GM12878 (cell line): Measurements from ENCODE around the gene PRDM4. TPM values are rescaled to one million over a fixed set of nuclear protein-coding genes. Genes with fewer than 3 reads are reported as not detected.
"Not testable (repeated sequence)": the region's sequence is repeated elsewhere in the genome, so short reads cannot be mapped to it uniquely, and the experiment has no call there.

ENCODE experiments used
- ATAC-seq: fragments of 200-7000 bp; cut with Tn5 transposase; 3 replicates; pipeline ENCODE4 v1.9.1; 2020; ENCODE audit warnings: mild to moderate bottlenecking, moderate library complexity
- BruUV-seq: library from RNA; stranded (reverse); fragments of 400-500 nt; replicated peaks from 2 replicates; lab custom pipeline; 2021; lab: Mats Ljungman, UMichigan
- CTCF ChIA-PET: fragments of 300-600 bp; sonication (Branson Sonifier 250); formaldehyde crosslinking; extraction: SDS; loops from one replicate; lab custom pipeline; 2021; ENCODE audit warnings: inconsistent platforms; lab: Yijun Ruan, JAX
- POLR2A ChIA-PET: fragments of 350-600 bp; formaldehyde crosslinking; extraction: SDS; loops from one replicate; lab custom pipeline; 2021; ENCODE audit warnings: inconsistent platforms; lab: Charles Lee
- RAD21 ChIA-PET: fragments of 300-600 bp; sonication (Branson Sonifier 250); formaldehyde crosslinking; loops from one replicate; lab custom pipeline; 2023; ENCODE audit warnings: antibody characterized with exemption; ENCODE audit not compliant: unreplicated experiment; lab: Charles Lee
- SMC1A ChIA-PET: fragments of 300-600 bp; sonication (Branson Sonifier 250); formaldehyde crosslinking; loops from one replicate; lab custom pipeline; 2023; ENCODE audit not compliant: unreplicated experiment, uncharacterized antibody; lab: Charles Lee
- DNase-seq: peaks from one replicate; pipeline ENCODE4 v3.0.0-alpha.2; 2011; ENCODE audit warnings: low read depth, low spot score
- FAIRE-seq: peaks from 3 replicates; lab custom pipeline; 2011; peaks lifted over from hg19 to GRCh38; lab: Jason Lieb, UNC
- H2AFZ ChIP-seq: 2 replicates; pipeline ENCODE4 v1.6.0; 2011; ENCODE audit warnings: low read depth, low read length, control low read depth; ENCODE audit not compliant: control insufficient read depth
- H3K27ac ChIP-seq: 2 replicates; pipeline ENCODE4 v1.5.1; 2011; ENCODE audit warnings: control low read depth; ENCODE audit not compliant: control insufficient read depth, insufficient read depth
- H3K27me3 ChIP-seq, 2 experiments: replicated peaks in 1 of 2; 2 replicates each; pipeline versions ENCODE4 v1.6.0 to v1.6.1; 2011; ENCODE audit warnings: low read length in 1 of 2; ENCODE audit not compliant: control insufficient read depth in 2 of 2, insufficient read depth in 2 of 2
- H3K36me3 ChIP-seq, 2 experiments: 2 replicates each; pipeline ENCODE4 v1.5.1; 2011; ENCODE audit warnings: low read length in 1 of 2; ENCODE audit not compliant: control insufficient read depth in 2 of 2, insufficient read depth in 2 of 2
- H3K4me1 ChIP-seq: 2 replicates; pipeline ENCODE4 v1.6.1; 2011; ENCODE audit warnings: mild to moderate bottlenecking, low read length, moderate library complexity, mixed read lengths; ENCODE audit not compliant: control insufficient read depth, insufficient read depth
- H3K4me2 ChIP-seq: 2 replicates; pipeline ENCODE4 v1.6.0; 2011; ENCODE audit warnings: control low read depth; ENCODE audit not compliant: control insufficient read depth, insufficient read depth
- H3K4me3 ChIP-seq: fragments of 200-600 bp; sonication (generic); 2 replicates; pipeline ENCODE4 v1.5.1; 2016
- H3K79me2 ChIP-seq: 2 replicates; pipeline ENCODE4 v1.6.0; 2011; ENCODE audit warnings: low read length; ENCODE audit not compliant: control insufficient read depth, insufficient read depth
- H3K9ac ChIP-seq: 2 replicates; pipeline ENCODE4 v1.8.0; 2011; ENCODE audit warnings: low read length, control low read depth, mixed read lengths; ENCODE audit not compliant: control insufficient read depth, insufficient read depth
- H3K9me3 ChIP-seq: replicated peaks from 3 replicates; pipeline ENCODE4 v1.5.1; 2011; ENCODE audit warnings: mild to moderate bottlenecking, low read length; ENCODE audit not compliant: control insufficient read depth, insufficient read depth
- H4K20me1 ChIP-seq: 2 replicates; pipeline ENCODE4 v1.6.0; 2011; ENCODE audit not compliant: control insufficient read depth, insufficient read depth
- BHLHE40 ChIP-seq, 2 experiments: fragments of 450-650 bp in 1 of 2; IDR thresholded peaks; 2 replicates each; pipeline ENCODE4 v1.6.1; 2011 to 2017; ENCODE audit warnings: low read depth in 2 of 2, borderline replicate concordance in 1 of 2, improper control_type of control experiment in 1 of 2, low read length in 1 of 2, mild to moderate bottlenecking in 1 of 2
- IKZF2 ChIP-seq, 2 experiments: fragments of 450-650 bp; IDR thresholded peaks; 2 replicates each; pipeline ENCODE4 v1.6.1; 2017; ENCODE audit warnings: mild to moderate bottlenecking in 2 of 2, moderate library complexity in 2 of 2
- JUNB ChIP-seq: IDR thresholded peaks from 2 replicates; pipeline ENCODE4 v1.6.1; 2016; ENCODE audit warnings: antibody characterized with exemption, mild to moderate bottlenecking
- NFYB ChIP-seq: IDR thresholded peaks from 2 replicates; pipeline ENCODE4 v1.6.1; 2011; ENCODE audit warnings: low read depth, mild to moderate bottlenecking, low read length, improper control_type of control experiment, moderate library complexity; ENCODE audit not compliant: insufficient read depth
- RUNX3 ChIP-seq: IDR thresholded peaks from 2 replicates; pipeline ENCODE4 v1.6.1; 2012; ENCODE audit warnings: low read length, inconsistent platforms
- SMC3 ChIP-seq: IDR thresholded peaks from 2 replicates; pipeline ENCODE4 v1.6.1; 2011; ENCODE audit warnings: low read length, improper control_type of control experiment, borderline replicate concordance
- YBX1 ChIP-seq: fragments of 450-650 bp; IDR thresholded peaks from 2 replicates; pipeline ENCODE4 v1.6.1; 2016; ENCODE audit warnings: antibody characterized with exemption
- YY1 ChIP-seq: IDR thresholded peaks from 2 replicates; pipeline ENCODE4 v1.6.1; 2011; ENCODE audit warnings: low read depth, mild to moderate bottlenecking, low read length
- WGBS: methylation state at CpG from one replicate; pipeline ENCODE4 v1.1.6; 2016; ENCODE audit warnings: low lambda C conversion rate; ENCODE audit not compliant: insufficient replicate concordance, insufficient coverage; ENCODE audit errors: missing lambda C conversion rate; 5-methylcytosine and 5-hydroxymethylcytosine counted together
- in situ Hi-C: fragments of 300-500 bp; cut with MboI; formaldehyde crosslinking; loops from 9 replicates; pipeline ENCODE4 v1.14.3; 2018; ENCODE audit warnings: mixed read lengths
- intact Hi-C: fragments of 100-400 bp; cut with micrococcal nuclease; formaldehyde crosslinking; loops from one replicate; pipeline ENCODE4 v1.14.2; 2022; ENCODE audit not compliant: unreplicated experiment
- polyA plus RNA-seq, 11 experiments: library from polyadenylated mRNA; depleted of rRNA in 4 of 11; unstranded in 6 of 11; stranded (reverse) in 5 of 11; fragments of >200 nt; fragmentation: Nextera tagmentation in 4 of 11; fragmentation: Illumina TruSeq in 1 of 11; extraction: Ambion mirVana in 4 of 11; extraction: Trizol in 1 of 11; gene quantifications; 1 replicate in 1 of 11; 2 replicates in 10 of 11; pipeline versions ENCODE4 v1.2.1 to v1.2.3, GENCODE V29; 2011 to 2016; ENCODE audit warnings: inconsistent platforms in 2 of 11, missing spikeins in 2 of 11, low read depth in 1 of 11
- total RNA-seq, 4 experiments: library from RNA; depleted of rRNA in 3 of 4; stranded (reverse); fragments of >200 nt in 3 of 4; fragmentation: Illumina TruSeq in 1 of 4; extraction: Trizol in 1 of 4; gene quantifications; 2 replicates each; pipeline versions ENCODE4 v1.2.1 to v1.2.3, GENCODE V29; 2013 to 2021

PRDM4 gene
- total and polyA plus RNA-seq, 10 of the 15 experiments (the other 5 are each of a cell fraction or from before 2014, with no cell fraction given): 5.1 to 22.2 (median 15.0) TPM

- H3K9ac ChIP-seq, H3K4me1 ChIP-seq, FAIRE-seq, H3K27ac ChIP-seq, ATAC-seq, H3K36me3 ChIP-seq, H3K27me3 ChIP-seq, H2AFZ ChIP-seq, H3K4me2 ChIP-seq, H4K20me1 ChIP-seq, BruUV-seq, POLR2A ChIA-PET, intact Hi-C loops, in situ Hi-C loops, RAD21 ChIA-PET, SMC1A ChIA-PET, CTCF ChIA-PET, H3K4me3 ChIP-seq, H3K9me3 ChIP-seq, H3K79me2 ChIP-seq, DNase-seq: not testable (repeated sequence)
- TF ChIP-seq IKZF2 (IDR thresholded peaks at IDR 0.05): 0 out of 4 replicates have a peak, but pooled peaks of 1 of the 2 experiments have one; percentile 29
- 0% methylated on average over 1 of the region's 1 CpG for WGBS
These were observed 33.6 kb downstream of the PRDM4 start for GRCh38 chr12:107727327-107727726.

- in situ Hi-C loops: no loop called here
- Histone ChIP-seq H3K27me3 (no peaks in the 10 kb centered on the region), H3K4me1 (no peaks in the 10 kb centered on the region), H2AFZ (no peak overlapping the region), H3K4me2 (no peak overlapping the region)
- FAIRE-seq: no peak
- SMC1A ChIA-PET: no interaction called here
- 100% methylated on average over 1 of the region's 1 CpG for WGBS
- peak; percentile 23; the same call in 1 of the 3 replicates for ATAC-seq
- CTCF ChIA-PET: interaction anchor here (1.5 to 1.6 kb wide), 2 partner anchors 48 to 167 kb away, joined by 3 to 5 read pairs; no protein-coding TSS in a partner anchor
- TF ChIP-seq RUNX3 (peak; percentile 65), JUNB (0 out of 2 replicates have a peak, but pooled peaks have one; percentile 31), YBX1 (no peak), BHLHE40 (IDR thresholded peaks at IDR 0.05; ENCODE audit: borderline replicate concordance in 1 of 2, low read depth in 2 of 2, low read length in 1 of 2) (no peak), SMC3 (no peak), YY1 (0 out of 2 replicates have a peak, but pooled peaks have one; percentile 14), NFYB (no peak)
- TF ChIP-seq, all 136 proteins: peak for 3
- POLR2A ChIA-PET: no interaction called here
- no TSS peak for BruUV-seq
- intact Hi-C loops: no loop called here
- RAD21 ChIA-PET: no interaction called here
- H3K4me3 ChIP-seq: no peak overlapping the region
- H3K79me2 ChIP-seq: no peaks in the 10 kb centered on the region
- no peak overlapping the region for H3K27ac ChIP-seq
- H3K9me3 ChIP-seq: no peaks in the 10 kb centered on the region
- DNase-seq: no peak
- no peaks in the 10 kb centered on the region for H4K20me1 ChIP-seq
- H3K9ac ChIP-seq: no peak overlapping the region
- H3K36me3 ChIP-seq: peaks cover 0 to 3% of the 10 kb centered on the region in 2 experiments; a peak in 2 of 4 replicates
These were observed 42.3 kb downstream of the PRDM4 start for GRCh38 chr12:107718606-107719005.
